ENCODE results near the gene TPM3.
A peak's percentile ranks its signal among the peaks of the same experiment; 100 is the strongest.

TPM3 gene

GRCh38 chr1:154190550-154190949 is 1.4 kb downstream of the TPM3 start:
- no peak overlapping the region for H3K4me3 ChIP-seq (ENCODE audit: low read depth, low read length)
- DNase-seq (ENCODE audit: low read depth): no peak
- no peak for TF ChIP-seq CTCF (IDR thresholded peaks at IDR 0.05; ENCODE audit: low read depth, low read length, missing control alignments)
- in situ Hi-C loops (cut with HindIII; ENCODE audit: low sequenced_read_pairs): no loop called here

GRCh38 chr1:154186852-154187501 is 4.9 kb downstream of the TPM3 start:
- in situ Hi-C loops (cut with HindIII; ENCODE audit: low sequenced_read_pairs): no loop called here
- no peak for DNase-seq (ENCODE audit: low read depth)
- H3K4me3 ChIP-seq (ENCODE audit: low read depth, low read length): no peak overlapping the region
- TF ChIP-seq CTCF (IDR thresholded peaks at IDR 0.05; ENCODE audit: low read depth, low read length, missing control alignments): no peak

- no peak for TF ChIP-seq CTCF (IDR thresholded peaks at IDR 0.05; ENCODE audit: low read depth, low read length, missing control alignments)
- in situ Hi-C loops (cut with HindIII; ENCODE audit: low sequenced_read_pairs): no loop called here
- H3K4me3 ChIP-seq (ENCODE audit: low read depth, low read length): no peak overlapping the region
- DNase-seq (ENCODE audit: low read depth): no peak
Measured at GRCh38 chr1:154186177-154186576, 5.7 kb downstream of the TPM3 start.

GRCh38 chr1:154183046-154183915 is 8.6 kb downstream of the TPM3 start:
- in situ Hi-C loops (cut with HindIII; ENCODE audit: low sequenced_read_pairs): no loop called here
- peak; percentile 81 for DNase-seq (ENCODE audit: low read depth)
- no peak for TF ChIP-seq CTCF (IDR thresholded peaks at IDR 0.05; ENCODE audit: low read depth, low read length, missing control alignments)
- peak overlapping the region; percentile 97 for H3K4me3 ChIP-seq (ENCODE audit: low read depth, low read length)

DNA sequence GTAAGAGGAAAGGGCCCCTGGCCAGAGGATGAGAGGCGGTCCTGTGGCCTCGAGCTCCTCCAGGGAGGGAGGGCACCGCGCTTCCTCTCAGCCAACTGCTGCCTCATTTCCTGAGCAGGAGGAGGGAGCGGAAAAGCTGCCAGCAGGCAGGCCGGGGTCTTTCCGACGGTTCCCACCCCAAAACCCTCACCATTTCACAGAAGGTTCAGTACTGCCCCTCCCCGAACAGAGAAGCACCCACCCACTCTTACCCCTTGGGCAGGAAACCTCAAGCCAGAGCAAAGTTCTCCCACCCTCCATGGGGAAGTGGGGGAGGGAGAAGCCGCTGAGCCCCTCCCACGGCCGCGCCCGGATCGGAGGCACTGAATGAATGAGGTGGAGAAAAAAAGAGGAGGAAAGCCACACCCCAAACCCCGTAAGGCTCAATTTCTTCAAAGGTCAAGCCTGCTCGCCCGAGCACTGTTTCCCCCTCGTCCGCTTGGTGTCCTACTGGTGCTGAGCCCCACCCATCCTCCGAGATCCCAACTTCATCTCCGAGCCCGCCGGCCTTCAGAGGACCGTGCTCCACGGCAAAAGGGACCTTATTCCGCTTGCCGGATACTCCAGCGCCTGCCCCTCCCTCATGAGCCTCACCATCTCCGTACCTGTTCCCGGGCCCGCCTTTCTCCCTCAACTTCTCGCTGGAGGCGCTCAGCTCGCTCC is 9.4 kb downstream of the TPM3 start:
- in situ Hi-C loops (cut with HindIII; ENCODE audit: low sequenced_read_pairs): no loop called here
- peak overlapping the region; percentile 97 for H3K4me3 ChIP-seq (ENCODE audit: low read depth, low read length)
- no peak for TF ChIP-seq CTCF (IDR thresholded peaks at IDR 0.05; ENCODE audit: low read depth, low read length, missing control alignments)
- peak; percentile 18 for DNase-seq (ENCODE audit: low read depth)

GRCh38 chr1:154181944-154182343 is 10.0 kb downstream of the TPM3 start:
- in situ Hi-C loops (cut with HindIII; ENCODE audit: low sequenced_read_pairs): no loop called here
- no peak for TF ChIP-seq CTCF (IDR thresholded peaks at IDR 0.05; ENCODE audit: low read depth, low read length, missing control alignments)
- peak overlapping the region; percentile 97 for H3K4me3 ChIP-seq (ENCODE audit: low read depth, low read length)
- no peak for DNase-seq (ENCODE audit: low read depth)
